ENCODE data around the gene GLRA1. TPM values are rescaled to one million over a fixed set of nuclear protein-coding genes. Genes with fewer than 3 reads are reported as not detected.
A peak's percentile ranks its signal among the peaks of the same experiment; 100 is the strongest.

GLRA1 gene
- total RNA-seq, 1 donor from 2014 or later: not detected

DNA sequence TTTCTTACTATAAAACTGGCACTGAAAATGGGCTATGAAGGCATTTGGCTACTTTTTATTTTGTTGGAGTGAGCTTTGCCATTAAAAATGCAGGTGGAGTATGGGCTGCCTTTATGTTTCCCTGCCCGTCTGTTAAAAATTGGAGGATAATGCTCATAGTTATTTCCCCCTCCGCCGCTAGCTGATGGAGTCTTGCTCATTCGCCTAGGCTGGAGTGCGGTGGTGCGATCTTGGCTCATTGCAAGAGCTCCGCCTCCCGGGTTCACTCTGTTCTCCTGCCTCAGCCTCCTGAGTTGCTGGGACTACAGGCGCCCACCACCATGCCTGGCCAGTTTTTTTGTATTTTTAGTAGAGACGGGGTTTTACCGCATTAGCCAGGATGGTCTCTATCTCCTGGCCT, 144.3 kb downstream of the GLRA1 start:
- intact Hi-C loops (cut with micrococcal nuclease): no loop called here
- no peaks in the 10 kb centered on the region for H3K27me3 Mint-ChIP-seq
- no peak overlapping the region for H3K27ac Mint-ChIP-seq
- DNase-seq: no peak
- H3K9me3 Mint-ChIP-seq: no peaks in the 10 kb centered on the region
- H3K4me3 Mint-ChIP-seq: no peak overlapping the region
- peaks cover 40% of the 10 kb centered on the region for H3K36me3 Mint-ChIP-seq (ENCODE audit: low read depth)
- H3K4me1 Mint-ChIP-seq: peaks cover 48% of the 10 kb centered on the region

DNA sequence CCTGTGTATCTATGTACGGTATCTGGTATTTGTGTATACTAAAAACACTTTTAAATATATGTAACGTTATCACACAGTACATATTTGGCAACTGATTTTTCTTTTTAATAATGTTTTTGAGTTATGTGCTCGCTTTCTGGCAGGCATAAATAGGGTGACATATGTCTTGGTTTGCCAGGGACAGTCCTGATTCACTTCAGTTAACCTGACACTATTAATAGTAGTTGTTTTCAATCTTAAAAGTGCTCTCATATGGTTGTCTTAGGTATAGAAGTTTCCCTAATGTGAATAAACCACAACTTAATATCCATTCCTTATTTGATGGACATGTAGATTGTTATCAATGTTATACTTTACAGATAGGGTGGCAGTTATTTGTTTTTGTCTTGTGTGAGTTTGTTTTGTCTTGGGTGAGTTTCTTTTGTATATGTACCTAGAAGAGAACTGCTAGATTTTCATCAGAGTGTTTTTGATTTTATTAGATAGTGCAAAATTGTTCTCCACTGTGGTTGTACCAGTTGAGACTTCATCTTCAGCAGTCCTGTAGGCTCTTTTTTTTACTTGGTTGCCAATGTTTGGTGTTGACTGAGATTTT, 145.0 kb downstream of the GLRA1 start:
- Mint-ChIP-seq H3K4me1 (peaks cover 50% of the 10 kb centered on the region), H3K27ac (no peak overlapping the region), H3K9me3 (no peaks in the 10 kb centered on the region), H3K27me3 (no peaks in the 10 kb centered on the region), H3K4me3 (no peak overlapping the region), H3K36me3 (ENCODE audit: low read depth) (peaks cover 43% of the 10 kb centered on the region)
- intact Hi-C loops (cut with micrococcal nuclease): loop anchor here (10.0 kb wide), 1 partner anchor 625 kb away; the partner anchor contains the start of gene ANXA6
- no peak for DNase-seq

- Mint-ChIP-seq H3K4me3 (peak overlapping the region; percentile 98), H3K36me3 (ENCODE audit: low read depth) (peaks cover 57% of the 10 kb centered on the region), H3K4me1 (peaks cover 53% of the 10 kb centered on the region), H3K27ac (peak overlapping the region; percentile 14), H3K9me3 (no peaks in the 10 kb centered on the region), H3K27me3 (no peaks in the 10 kb centered on the region)
- DNase-seq: no peak
- intact Hi-C loops (cut with micrococcal nuclease): loop anchor here (10.0 kb wide), 1 partner anchor 620 kb away; the partner anchor contains the start of gene ANXA6
These were observed 149.5 kb downstream of the GLRA1 start for GRCh38 chr5:151775025-151775606.

GRCh38 chr5:151773951-151774350, 150.7 kb downstream of the GLRA1 start:
- no peak for DNase-seq
- Mint-ChIP-seq H3K27me3 (no peaks in the 10 kb centered on the region), H3K36me3 (ENCODE audit: low read depth) (peaks cover 49% of the 10 kb centered on the region), H3K4me1 (peaks cover 43% of the 10 kb centered on the region), H3K4me3 (peak overlapping the region; percentile 98), H3K27ac (no peak overlapping the region), H3K9me3 (no peaks in the 10 kb centered on the region)
- intact Hi-C loops (cut with micrococcal nuclease): loop anchor here (5.0 to 10.0 kb wide), 2 partner anchors 619 to 692 kb away; partner anchors contain the start of genes ANXA6 and TNIP1

- peak overlapping the region; percentile 92 for H3K27ac Mint-ChIP-seq
- intact Hi-C loops (cut with micrococcal nuclease): loop anchor here (5.0 to 10.0 kb wide), 2 partner anchors 618 to 691 kb away; partner anchors contain the start of genes ANXA6 and TNIP1
- no peak for DNase-seq
- H3K4me1 Mint-ChIP-seq: peaks cover 42% of the 10 kb centered on the region
- H3K9me3 Mint-ChIP-seq: no peaks in the 10 kb centered on the region
- H3K4me3 Mint-ChIP-seq: peak overlapping the region; percentile 98
- no peaks in the 10 kb centered on the region for H3K27me3 Mint-ChIP-seq
- peaks cover 43% of the 10 kb centered on the region for H3K36me3 Mint-ChIP-seq (ENCODE audit: low read depth)
These were observed 151.6 kb downstream of the GLRA1 start for GRCh38 chr5:151772846-151773561.

Other genes starting within 250 kb of the GLRA1 start
- not detected in 2 replicates for gene SPARC, start 237.9 kb downstream of the GLRA1 start, total RNA-seq
- gene ATOX1, start 166.2 kb downstream of the GLRA1 start, total RNA-seq: 75.6 and 78.4 TPM in 2 replicates
- 362 and 367 TPM in 2 replicates for gene G3BP1, start 152.9 kb downstream of the GLRA1 start, total RNA-seq